NT2/D1 (cell line): ENCODE data around the gene SNX14.
"Not testable (repeated sequence)": the region's sequence is repeated elsewhere in the genome, so short reads cannot be mapped to it uniquely, and the experiment has no call there.

Experiments
- DNase-seq: peaks from one replicate; pipeline ENCODE4 v3.0.0-alpha.2; 2011; ENCODE audit warnings: low read depth, low spot score
- H3K27me3 ChIP-seq: 2 replicates; pipeline ENCODE4 v1.6.0; 2011; ENCODE audit warnings: mild to moderate bottlenecking; ENCODE audit not compliant: insufficient read length, insufficient read depth
- H3K36me3 ChIP-seq: 2 replicates; pipeline ENCODE4 v1.6.1; 2011; ENCODE audit warnings: mild to moderate bottlenecking, low read length, mixed read lengths; ENCODE audit not compliant: insufficient read depth, insufficient read length
- H3K4me1 ChIP-seq: 2 replicates; pipeline ENCODE4 v1.5.1; 2011; ENCODE audit not compliant: insufficient read depth, insufficient read length
- H3K4me3 ChIP-seq: 2 replicates; pipeline ENCODE4 v1.5.1; 2011; ENCODE audit warnings: low read depth; ENCODE audit not compliant: insufficient read length
- H3K9ac ChIP-seq: 2 replicates; pipeline ENCODE4 v1.6.0; 2011; ENCODE audit warnings: low read depth; ENCODE audit not compliant: insufficient read length
- H3K9me3 ChIP-seq: 2 replicates; pipeline ENCODE4 v1.5.1; 2011; ENCODE audit warnings: mild to moderate bottlenecking, low read length; ENCODE audit not compliant: insufficient read depth
- SUZ12 ChIP-seq: IDR thresholded peaks from 2 replicates; pipeline ENCODE4 v1.6.1; 2011; ENCODE audit not compliant: insufficient read length, insufficient read depth; ENCODE audit errors: extremely low read depth
- YY1 ChIP-seq: IDR thresholded peaks from 2 replicates; pipeline ENCODE4 v1.6.1; 2011; ENCODE audit not compliant: insufficient read length, insufficient read depth
- ZNF274 ChIP-seq: IDR thresholded peaks from 2 replicates; pipeline ENCODE4 v1.6.1; 2011; ENCODE audit warnings: mild to moderate bottlenecking, low read depth, low read length

Gene SNX14

DNA sequence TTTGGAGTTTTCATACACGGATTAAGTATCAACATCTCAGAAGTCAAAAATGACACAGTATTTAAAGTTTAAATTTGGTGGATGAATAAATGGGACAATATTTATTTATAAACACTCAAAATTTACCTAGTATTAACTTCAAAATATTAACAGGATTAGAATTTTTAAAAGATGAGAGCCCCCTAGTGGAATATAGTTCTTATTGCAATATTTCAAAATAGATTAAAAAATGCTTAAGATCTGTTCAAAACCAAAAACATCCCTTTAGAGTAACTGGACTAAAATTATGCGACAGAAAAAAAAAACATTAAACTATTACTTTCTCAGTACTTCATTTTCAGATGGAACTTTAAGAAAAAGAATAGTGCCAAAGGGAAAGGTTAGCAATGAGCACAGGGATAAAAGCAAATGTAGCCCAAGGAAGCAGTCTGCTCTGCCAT is 56.6 kb downstream of the SNX14 start:
- TF ChIP-seq YY1 (no peak), ZNF274 (no peak), SUZ12 (no peak)
- Histone ChIP-seq H3K27me3 (no peaks in the 10 kb centered on the region), H3K9me3 (no peaks in the 10 kb centered on the region), H3K36me3 (peaks cover 9% of the 10 kb centered on the region), H3K4me1 (no peaks in the 10 kb centered on the region), H3K9ac (no peak overlapping the region), H3K4me3 (no peak overlapping the region)
- no peak for DNase-seq

DNA sequence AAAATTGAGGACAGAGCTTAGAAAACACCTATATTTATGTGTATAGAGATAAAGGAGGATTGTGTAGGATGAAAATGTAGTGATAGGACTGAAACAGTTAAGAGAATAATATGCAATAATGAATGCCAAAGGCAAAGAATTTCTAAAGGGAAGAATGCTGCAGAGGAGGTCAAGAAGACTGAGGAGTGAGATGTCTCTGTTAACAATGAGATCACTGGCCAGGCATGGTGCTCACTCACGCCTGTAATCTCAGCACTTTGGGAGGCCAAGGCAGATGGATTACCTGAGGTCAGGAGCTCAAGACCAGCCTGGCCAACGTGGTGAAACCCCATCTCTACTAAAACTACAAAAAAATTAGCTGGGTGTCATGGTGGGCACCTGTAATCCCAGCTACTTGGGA is 69.4 kb downstream of the SNX14 start:
- not testable (repeated sequence) for H3K9me3 ChIP-seq, DNase-seq, H3K36me3 ChIP-seq, H3K27me3 ChIP-seq, H3K9ac ChIP-seq, H3K4me3 ChIP-seq, H3K4me1 ChIP-seq

DNA sequence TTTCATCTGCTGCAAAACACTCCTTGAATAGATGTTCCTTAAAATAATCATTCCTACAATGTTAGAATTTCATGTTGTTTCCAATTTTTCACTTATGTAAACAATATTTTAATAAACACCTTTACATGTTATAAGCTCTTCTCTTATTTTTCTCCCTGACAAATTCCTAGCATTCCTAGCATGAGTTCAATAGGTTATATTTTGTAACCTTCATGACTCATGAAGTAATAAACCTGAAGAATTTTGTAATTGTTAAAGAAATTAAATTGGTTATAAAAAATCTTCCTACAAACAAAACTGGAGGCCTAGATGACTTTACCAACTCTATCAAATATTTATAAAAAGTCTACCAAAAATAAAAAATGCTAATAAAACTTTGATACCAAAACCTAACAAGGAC is 77.5 kb downstream of the SNX14 start:
- Histone ChIP-seq H3K36me3 (peaks cover 29% of the 10 kb centered on the region), H3K9ac (no peak overlapping the region), H3K9me3 (no peaks in the 10 kb centered on the region), H3K4me1 (no peaks in the 10 kb centered on the region), H3K4me3 (no peak overlapping the region), H3K27me3 (no peaks in the 10 kb centered on the region)
- no peak for TF ChIP-seq YY1
- no peak for TF ChIP-seq SUZ12
- TF ChIP-seq ZNF274, result no peak
- no peak for DNase-seq

DNA sequence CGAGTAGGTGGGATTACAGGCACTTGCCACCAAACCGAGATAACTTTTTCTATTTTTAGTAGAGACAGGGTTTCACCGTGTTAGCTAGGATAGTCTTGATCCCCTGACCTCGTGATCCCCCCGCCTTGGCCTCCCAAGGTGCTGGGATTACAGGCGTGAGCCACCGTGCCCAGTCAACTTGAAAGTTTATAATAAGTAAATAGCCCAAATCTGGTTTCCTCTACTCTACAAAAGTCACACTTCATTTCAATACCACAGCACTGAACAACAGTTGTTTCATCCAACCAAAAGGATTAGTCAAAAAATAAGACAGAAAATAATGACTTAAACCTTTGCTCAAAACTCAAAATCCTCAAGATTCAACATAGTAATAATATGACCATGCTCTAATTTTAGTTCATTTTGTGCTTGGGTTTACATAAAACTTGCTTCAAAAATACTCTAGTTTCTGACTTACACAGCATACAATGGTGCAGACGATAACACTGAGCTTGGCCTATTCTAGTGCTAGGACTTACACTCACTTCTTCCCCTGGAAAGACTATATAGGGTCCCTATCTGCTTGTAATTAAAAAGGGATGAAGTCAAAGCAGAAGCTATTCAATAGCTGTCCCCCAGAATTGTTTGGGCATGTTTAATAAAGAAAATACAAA is 87.1 kb downstream of the SNX14 start:
- Histone ChIP-seq H3K4me1 (no peaks in the 10 kb centered on the region), H3K36me3 (peaks cover 11% of the 10 kb centered on the region), H3K4me3 (no peak overlapping the region), H3K27me3 (no peaks in the 10 kb centered on the region), H3K9me3 (no peaks in the 10 kb centered on the region), H3K9ac (no peak overlapping the region)
- DNase-seq, result no peak
- TF ChIP-seq ZNF274 (no peak), YY1 (no peak)

DNA sequence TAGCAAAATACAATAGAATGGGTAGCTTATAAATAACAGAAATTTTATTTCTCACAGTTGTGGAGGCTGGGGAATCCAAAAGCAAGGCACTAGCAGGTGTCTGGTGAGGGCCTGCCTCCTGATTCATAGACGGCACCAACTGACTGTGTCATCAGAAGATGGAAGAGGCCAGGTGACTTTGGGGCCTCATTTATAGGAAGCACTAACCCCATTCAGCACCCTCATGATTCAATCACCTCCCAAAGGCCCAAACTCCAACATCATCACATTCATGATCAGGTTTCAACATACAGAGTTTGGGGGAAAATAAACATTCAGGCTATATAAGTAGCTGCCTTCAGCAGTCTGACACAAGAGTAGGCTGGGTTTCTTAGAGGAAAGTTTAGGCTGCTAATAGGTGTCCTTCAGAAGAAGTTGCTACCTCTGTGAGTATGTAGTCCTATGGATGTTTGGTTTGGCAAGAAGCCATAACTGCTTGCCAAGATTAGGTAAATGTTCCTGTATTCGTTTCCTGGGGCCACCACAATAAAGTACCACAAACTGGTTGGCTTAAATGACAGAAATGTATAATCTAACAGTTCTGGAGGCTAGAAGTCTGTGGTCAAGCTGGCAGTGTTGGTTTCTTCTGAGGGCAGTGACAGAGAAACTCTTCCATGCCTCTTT is 94.9 kb downstream of the SNX14 start:
- Histone ChIP-seq H3K36me3 (no peaks in the 10 kb centered on the region), H3K4me3 (no peak overlapping the region), H3K4me1 (no peaks in the 10 kb centered on the region), H3K27me3 (no peaks in the 10 kb centered on the region), H3K9ac (no peak overlapping the region), H3K9me3 (peaks cover 12% of the 10 kb centered on the region; the same call in 1 of the 2 replicates)
- no peak for DNase-seq
- TF ChIP-seq SUZ12 (no peak), ZNF274 (no peak), YY1 (no peak)

DNA sequence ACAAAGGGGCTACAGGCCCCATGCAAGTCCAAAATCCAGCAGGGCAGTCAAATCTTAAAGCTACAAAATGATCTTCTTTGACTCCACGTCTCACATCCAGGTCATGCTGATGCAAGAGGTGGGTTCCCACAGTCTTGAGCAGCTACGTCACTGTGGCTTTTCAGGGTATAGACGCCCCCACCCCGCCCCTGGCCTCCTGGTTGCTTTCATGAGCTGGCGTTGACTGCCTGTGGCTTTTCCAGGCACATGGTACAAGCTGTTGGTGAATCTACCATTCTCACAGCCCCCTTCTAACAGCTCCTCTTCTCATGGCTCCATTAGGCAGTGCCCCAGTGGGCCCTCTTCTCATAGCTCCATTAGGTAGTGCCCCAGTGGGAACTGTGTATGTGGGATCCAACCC is 96.8 kb downstream of the SNX14 start:
- DNase-seq, result no peak
- H3K9me3 ChIP-seq, result peaks cover 12% of the 10 kb centered on the region; the same call in 1 of the 2 replicates
- no peak overlapping the region for H3K4me3 ChIP-seq
- TF ChIP-seq ZNF274 (no peak), YY1 (no peak), SUZ12 (no peak)
- no peaks in the 10 kb centered on the region for H3K4me1 ChIP-seq
- no peak overlapping the region for H3K9ac ChIP-seq
- H3K27me3 ChIP-seq, result no peaks in the 10 kb centered on the region
- no peaks in the 10 kb centered on the region for H3K36me3 ChIP-seq

DNA sequence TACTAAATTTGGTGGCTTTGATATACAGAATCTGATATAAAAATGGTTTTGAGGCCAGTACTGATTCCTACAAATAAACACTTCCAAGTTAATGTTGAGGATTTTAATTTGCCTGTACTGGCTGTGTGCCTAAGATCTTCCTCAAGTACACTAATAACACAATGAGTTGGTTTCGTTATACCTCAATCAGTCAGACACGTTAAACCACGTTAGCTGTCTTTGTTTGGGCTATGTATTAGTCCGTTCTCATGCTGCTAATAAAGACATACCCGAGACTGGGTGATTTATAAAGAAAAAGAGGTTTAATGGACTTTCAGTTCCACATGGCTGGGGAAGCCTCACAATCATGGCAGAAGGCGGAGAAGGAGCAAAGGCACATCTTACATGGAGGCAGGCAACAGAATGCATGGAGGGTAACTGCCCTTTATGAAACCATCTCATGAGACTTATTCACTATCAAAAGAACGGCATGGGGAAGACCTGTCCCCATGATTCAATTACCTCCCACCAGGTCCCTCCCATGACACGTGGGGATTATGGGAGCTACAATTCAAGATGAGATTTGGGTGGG is 97.6 kb downstream of the SNX14 start:
- DNase-seq, result no peak
- no peaks in the 10 kb centered on the region for H3K27me3 ChIP-seq
- no peak overlapping the region for H3K4me3 ChIP-seq
- no peak overlapping the region for H3K9ac ChIP-seq
- H3K36me3 ChIP-seq, result no peaks in the 10 kb centered on the region
- peaks cover 12% of the 10 kb centered on the region; the same call in 1 of the 2 replicates for H3K9me3 ChIP-seq
- TF ChIP-seq YY1, result no peak
- TF ChIP-seq SUZ12, result no peak
- TF ChIP-seq ZNF274, result no peak
- H3K4me1 ChIP-seq, result no peaks in the 10 kb centered on the region
